Uterus (tissue), 4 donors: ENCODE results near the gene GABRA5. TPM values are rescaled to one million over a fixed set of nuclear protein-coding genes. Genes with fewer than 3 reads are reported as not detected.

ENCODE experiments used
- DNase-seq, 2 donors: peaks; one replicate each; pipeline ENCODE4 v3.0.0-alpha.2; 2019 to 2020
- H3K27ac ChIP-seq, 2 donors: fragments of 200-600 bp; sonication (generic); 1 replicate in 1 of 2; 2 replicates in 1 of 2; pipeline ENCODE4 v1.5.1; 2016 to 2018
- H3K27me3 ChIP-seq, 2 donors: fragments of 200-600 bp; sonication (generic); one replicate each; pipeline ENCODE4 v1.5.1; 2018 to 2019; ENCODE audit warnings: control low read depth in 1 of 2
- H3K36me3 ChIP-seq, 2 donors: fragments of 200-600 bp; sonication (generic); one replicate each; pipeline ENCODE4 v1.5.1; 2019; ENCODE audit warnings: control low read depth in 1 of 2
- H3K4me1 ChIP-seq, 2 donors: fragments of 200-600 bp; sonication (generic); one replicate each; pipeline ENCODE4 v1.5.1; 2018 to 2019; ENCODE audit warnings: control low read depth in 1 of 2
- H3K4me3 ChIP-seq, 2 donors: fragments of 200-600 bp; sonication (generic); 1 replicate in 1 of 2; 2 replicates in 1 of 2; pipeline ENCODE4 v1.5.1; 2018 to 2019; ENCODE audit warnings: mild to moderate bottlenecking in 1 of 2
- H3K9me3 ChIP-seq, 2 donors: fragments of 200-600 bp; sonication (generic); one replicate each; pipeline ENCODE4 v1.5.1; 2019; ENCODE audit warnings: control low read depth in 1 of 2
- CTCF ChIP-seq, 4 experiments: fragments of 200-600 bp in 2 of 4; fragments of 450-650 bp in 2 of 4; sonication (generic) in 2 of 4; IDR thresholded peaks; one replicate each; pipeline ENCODE4 v1.5.1; 2016 to 2019; ENCODE audit warnings: antibody characterized with exemption in 4 of 4, mild to moderate bottlenecking in 2 of 4, moderate library complexity in 1 of 4
- POLR2A ChIP-seq, 2 donors: fragments of 450-650 bp; IDR thresholded peaks; one replicate each; pipeline ENCODE4 v1.6.1; 2016; ENCODE audit warnings: antibody characterized with exemption in 2 of 2, mild to moderate bottlenecking in 1 of 2, moderate library complexity in 1 of 2
- intact Hi-C: fragments of 100-400 bp; cut with DNase I; formaldehyde crosslinking; loops from one replicate; pipeline ENCODE4 v1.15.1; 2023; ENCODE audit warnings: low total_unique reads
- total RNA-seq, 4 donors: library from RNA; depleted of rRNA in 3 of 4; stranded (reverse); fragments of >200 nt in 3 of 4; gene quantifications; one replicate each; pipeline versions ENCODE4 v1.1.0 to v1.2.4, GENCODE V29; 2014 to 2023
- donor health status: DM: yes; HTN: yes; CAD: no.

GABRA5 gene
- total RNA-seq, 4 donors from 2014 or later = not detected

GRCh38 chr15:26890451-26890850 is 23.6 kb downstream of the GABRA5 start:
- H3K9me3 ChIP-seq = no peaks in the 10 kb centered on the region
- H3K4me1 ChIP-seq = no peaks in the 10 kb centered on the region
- no peaks in the 10 kb centered on the region for H3K27me3 ChIP-seq
- no peak for DNase-seq
- no peaks in the 10 kb centered on the region for H3K36me3 ChIP-seq
- TF ChIP-seq POLR2A (IDR thresholded peaks at IDR 0.05) = no peak
- TF ChIP-seq CTCF (IDR thresholded peaks at IDR 0.05) = no peak
- no peak overlapping the region for H3K4me3 ChIP-seq
- intact Hi-C loops = no loop called here
- no peak overlapping the region for H3K27ac ChIP-seq

- Histone ChIP-seq H3K4me3 (no peak overlapping the region), H3K27ac (no peak overlapping the region), H3K4me1 (no peaks in the 10 kb centered on the region), H3K36me3 (no peaks in the 10 kb centered on the region), H3K27me3 (no peaks in the 10 kb centered on the region), H3K9me3 (no peaks in the 10 kb centered on the region)
- no peak for TF ChIP-seq POLR2A (IDR thresholded peaks at IDR 0.05)
- no peak for TF ChIP-seq CTCF (IDR thresholded peaks at IDR 0.05)
- intact Hi-C loops = no loop called here
- no peak for DNase-seq
These were observed 24.1 kb downstream of the GABRA5 start for GRCh38 chr15:26890988-26891387.

GRCh38 chr15:26891448-26892181 is 24.8 kb downstream of the GABRA5 start:
- Histone ChIP-seq H3K27me3 (no peaks in the 10 kb centered on the region), H3K36me3 (no peaks in the 10 kb centered on the region), H3K27ac (no peak overlapping the region), H3K9me3 (no peaks in the 10 kb centered on the region), H3K4me1 (no peaks in the 10 kb centered on the region), H3K4me3 (no peak overlapping the region)
- intact Hi-C loops = no loop called here
- DNase-seq = no peak
- TF ChIP-seq POLR2A (IDR thresholded peaks at IDR 0.05) (no peak), CTCF (IDR thresholded peaks at IDR 0.05) (peak in 3 of 4 experiments; percentile 36 to 47 (median 39))

GRCh38 chr15:26892182-26892518 is 25.3 kb downstream of the GABRA5 start:
- intact Hi-C loops = no loop called here
- H3K27ac ChIP-seq = no peak overlapping the region
- TF ChIP-seq POLR2A (IDR thresholded peaks at IDR 0.05) = no peak
- TF ChIP-seq CTCF (IDR thresholded peaks at IDR 0.05) = no peak

GRCh38 chr15:26892678-26893077 is 25.8 kb downstream of the GABRA5 start:
- H3K27ac ChIP-seq = no peak overlapping the region
- H3K27me3 ChIP-seq = no peaks in the 10 kb centered on the region
- TF ChIP-seq POLR2A (IDR thresholded peaks at IDR 0.05) (no peak), CTCF (IDR thresholded peaks at IDR 0.05) (no peak)
- no peaks in the 10 kb centered on the region for H3K36me3 ChIP-seq
- no peaks in the 10 kb centered on the region for H3K9me3 ChIP-seq
- H3K4me1 ChIP-seq = no peaks in the 10 kb centered on the region
- no peak overlapping the region for H3K4me3 ChIP-seq
- intact Hi-C loops = no loop called here
- no peak for DNase-seq

More at GRCh38 chr15:26892182-26892518, 25.3 kb downstream of the GABRA5 start:
- DNase-seq = no peak
- Histone ChIP-seq H3K4me3 (no peak overlapping the region), H3K9me3 (no peaks in the 10 kb centered on the region), H3K36me3 (no peaks in the 10 kb centered on the region), H3K4me1 (no peaks in the 10 kb centered on the region), H3K27me3 (no peaks in the 10 kb centered on the region)
